Brain microvascular endothelial cell (primary cell): ENCODE results near the gene KCNN3.

Source experiments
- DNase-seq: peaks from one replicate; pipeline ENCODE4 v3.0.0-alpha.2; 2020
- H3K27ac ChIP-seq: fragments of 250-450 bp; sonication (Bioruptor Pico); 2 replicates; pipeline ENCODE4 v1.5.1; 2020; ENCODE audit warnings: mild to moderate bottlenecking, moderate library complexity
- H3K27me3 ChIP-seq: fragments of 250-450 bp; sonication (Bioruptor Pico); replicated peaks from 2 replicates; pipeline ENCODE4 v1.5.1; 2020; ENCODE audit warnings: mild to moderate bottlenecking
- H3K36me3 ChIP-seq: fragments of 250-450 bp; sonication (Bioruptor Pico); replicated peaks from 2 replicates; pipeline ENCODE4 v1.5.1; 2020; ENCODE audit warnings: mild to moderate bottlenecking
- H3K4me3 ChIP-seq: 2 replicates; pipeline ENCODE4 v1.5.1; 2011; ENCODE audit warnings: low read depth, mild to moderate bottlenecking, control low read depth, low read length, moderate library complexity
- in situ Hi-C: cut with HindIII; loops from 2 replicates; pipeline ENCODE4 v1.10.0; 2017; ENCODE audit warnings: low sequenced_read_pairs, low pct_ligation_motif_present
- TF ChIP-seq, protein P1 (sequence below): IDR thresholded peaks from 2 replicates; pipeline ENCODE4 v1.5.1; 2011; ENCODE audit warnings: low read depth, mild to moderate bottlenecking, moderate library complexity, low read length, control low read depth, inconsistent platforms; ENCODE audit errors: missing control alignments

The KCNN3 gene

GRCh38 chr1:154698320-154699096, 171.6 kb downstream of the KCNN3 start:
- TF ChIP-seq, protein P1, sequence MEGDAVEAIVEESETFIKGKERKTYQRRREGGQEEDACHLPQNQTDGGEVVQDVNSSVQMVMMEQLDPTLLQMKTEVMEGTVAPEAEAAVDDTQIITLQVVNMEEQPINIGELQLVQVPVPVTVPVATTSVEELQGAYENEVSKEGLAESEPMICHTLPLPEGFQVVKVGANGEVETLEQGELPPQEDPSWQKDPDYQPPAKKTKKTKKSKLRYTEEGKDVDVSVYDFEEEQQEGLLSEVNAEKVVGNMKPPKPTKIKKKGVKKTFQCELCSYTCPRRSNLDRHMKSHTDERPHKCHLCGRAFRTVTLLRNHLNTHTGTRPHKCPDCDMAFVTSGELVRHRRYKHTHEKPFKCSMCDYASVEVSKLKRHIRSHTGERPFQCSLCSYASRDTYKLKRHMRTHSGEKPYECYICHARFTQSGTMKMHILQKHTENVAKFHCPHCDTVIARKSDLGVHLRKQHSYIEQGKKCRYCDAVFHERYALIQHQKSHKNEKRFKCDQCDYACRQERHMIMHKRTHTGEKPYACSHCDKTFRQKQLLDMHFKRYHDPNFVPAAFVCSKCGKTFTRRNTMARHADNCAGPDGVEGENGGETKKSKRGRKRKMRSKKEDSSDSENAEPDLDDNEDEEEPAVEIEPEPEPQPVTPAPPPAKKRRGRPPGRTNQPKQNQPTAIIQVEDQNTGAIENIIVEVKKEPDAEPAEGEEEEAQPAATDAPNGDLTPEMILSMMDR = no peak
- H3K27ac ChIP-seq = no peak overlapping the region
- peaks cover 2% of the 10 kb centered on the region for H3K27me3 ChIP-seq
- H3K4me3 ChIP-seq = no peak overlapping the region
- no peaks in the 10 kb centered on the region for H3K36me3 ChIP-seq
- DNase-seq = no peak
- in situ Hi-C loops = no loop called here

GRCh38 chr1:154697710-154698109, 172.4 kb downstream of the KCNN3 start:
- TF ChIP-seq, protein P1 = no peak
- no peak for DNase-seq
- Histone ChIP-seq H3K27ac (no peak overlapping the region), H3K27me3 (peaks cover 2% of the 10 kb centered on the region), H3K4me3 (no peak overlapping the region), H3K36me3 (no peaks in the 10 kb centered on the region)
- in situ Hi-C loops = no loop called here

DNA sequence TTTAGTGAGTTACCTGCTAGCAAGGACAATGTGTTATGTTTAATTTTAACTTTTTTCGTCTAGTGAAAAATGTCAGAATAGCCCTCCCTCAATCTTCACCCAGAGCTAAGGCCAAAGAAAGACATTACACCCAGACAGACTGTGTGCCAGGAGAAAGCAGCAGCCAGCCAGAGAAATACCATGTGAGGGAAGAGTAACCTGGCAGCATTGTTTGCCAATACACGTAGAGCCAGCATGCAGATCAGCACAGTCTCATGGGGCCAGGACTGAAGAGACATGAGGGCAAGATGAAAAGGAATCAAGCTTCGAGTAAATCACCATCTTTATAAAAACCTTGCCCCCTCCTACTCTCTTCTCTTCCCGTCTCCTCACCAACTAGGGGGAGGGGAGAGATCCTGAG, 173.6 kb downstream of the KCNN3 start:
- in situ Hi-C loops = no loop called here
- TF ChIP-seq, protein P1 = no peak
- Histone ChIP-seq H3K36me3 (no peaks in the 10 kb centered on the region), H3K27me3 (peaks cover 2% of the 10 kb centered on the region), H3K4me3 (no peak overlapping the region), H3K27ac (no peak overlapping the region)
- no peak for DNase-seq

DNA sequence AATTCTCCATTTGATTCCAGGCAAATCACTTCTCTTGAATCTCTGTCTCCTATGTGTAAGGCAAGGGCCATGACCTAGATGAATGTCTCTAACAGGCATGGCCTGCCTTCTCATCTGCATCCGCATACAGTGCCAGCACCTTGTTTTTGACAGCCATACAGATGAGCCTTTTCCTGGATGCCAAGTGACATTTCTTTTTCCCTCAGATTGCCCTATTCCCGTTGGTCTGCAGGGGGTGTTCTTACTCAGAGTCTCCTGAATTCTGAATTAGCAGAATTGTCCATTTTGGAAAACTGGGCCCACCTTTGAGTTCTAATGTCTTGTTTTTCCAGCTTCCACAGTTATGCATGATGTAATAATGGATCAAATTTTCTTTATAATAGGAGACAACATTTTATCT, 174.1 kb downstream of the KCNN3 start:
- in situ Hi-C loops = no loop called here
- TF ChIP-seq, protein P1 = peak; percentile 55

DNA sequence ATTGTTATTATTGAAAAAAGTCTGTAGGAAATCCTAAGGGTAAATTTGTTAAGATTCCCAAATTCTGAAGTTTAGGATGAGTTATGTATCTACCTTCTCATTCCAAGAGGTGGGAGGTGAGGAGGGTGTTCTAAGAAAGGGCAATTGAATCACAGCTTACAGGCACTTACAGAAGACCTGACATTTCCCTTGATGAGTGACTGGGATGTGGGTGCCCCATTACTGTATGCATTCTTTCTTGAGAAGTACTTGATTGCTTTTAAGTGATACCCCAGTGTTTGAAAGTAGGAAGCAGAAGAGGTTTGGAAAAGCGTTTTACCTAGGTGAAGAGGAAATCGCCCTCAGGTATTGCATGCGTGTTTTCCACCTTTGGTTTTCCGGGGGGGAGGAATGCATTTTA, 175.1 kb downstream of the KCNN3 start:
- in situ Hi-C loops = no loop called here
- TF ChIP-seq, protein P1 = no peak

More for the DNA sequence above, 174.1 kb downstream of the KCNN3 start:
- DNase-seq = no peak
- Histone ChIP-seq H3K27ac (no peak overlapping the region), H3K27me3 (peaks cover 2% of the 10 kb centered on the region), H3K36me3 (no peaks in the 10 kb centered on the region), H3K4me3 (no peak overlapping the region)

GRCh38 chr1:154689083-154689482, 181.0 kb downstream of the KCNN3 start:
- in situ Hi-C loops = no loop called here
- Histone ChIP-seq H3K4me3 (no peak overlapping the region), H3K36me3 (no peaks in the 10 kb centered on the region), H3K27ac (no peak overlapping the region), H3K27me3 (peaks cover 6% of the 10 kb centered on the region)
- TF ChIP-seq, protein P1 = no peak
- DNase-seq = no peak

More for the DNA sequence above, 175.1 kb downstream of the KCNN3 start:
- H3K27me3 ChIP-seq = peaks cover 4% of the 10 kb centered on the region
- no peak overlapping the region for H3K4me3 ChIP-seq
- no peak overlapping the region for H3K27ac ChIP-seq
- no peak for DNase-seq
- no peaks in the 10 kb centered on the region for H3K36me3 ChIP-seq
